ENCODE measurements around the gene OPN1LW. TPM values are rescaled to one million over a fixed set of nuclear protein-coding genes. Genes with fewer than 3 reads are reported as not detected.

Gene OPN1LW
- total RNA-seq, 2 donors from 2014 or later, result not detected

- Histone ChIP-seq H3K4me1 (ENCODE audit: control insufficient read depth in 1 of 2, low read depth in 2 of 2) (no peaks in the 10 kb centered on the region), H3K36me3 (no peaks in the 10 kb centered on the region), H3K27ac (no peak overlapping the region), H3K27me3 (replicated peaks; ENCODE audit: insufficient read depth) (no peaks in the 10 kb centered on the region), H3K9me3 (no peaks in the 10 kb centered on the region), H3K4me3 (no peak overlapping the region)
- ATAC-seq (ENCODE audit: insufficient number of reproducible peaks, low FRiP score, low read depth) (no peak), DNase-seq (ENCODE audit: low spot score) (no peak)
- TF ChIP-seq, protein P1, sequence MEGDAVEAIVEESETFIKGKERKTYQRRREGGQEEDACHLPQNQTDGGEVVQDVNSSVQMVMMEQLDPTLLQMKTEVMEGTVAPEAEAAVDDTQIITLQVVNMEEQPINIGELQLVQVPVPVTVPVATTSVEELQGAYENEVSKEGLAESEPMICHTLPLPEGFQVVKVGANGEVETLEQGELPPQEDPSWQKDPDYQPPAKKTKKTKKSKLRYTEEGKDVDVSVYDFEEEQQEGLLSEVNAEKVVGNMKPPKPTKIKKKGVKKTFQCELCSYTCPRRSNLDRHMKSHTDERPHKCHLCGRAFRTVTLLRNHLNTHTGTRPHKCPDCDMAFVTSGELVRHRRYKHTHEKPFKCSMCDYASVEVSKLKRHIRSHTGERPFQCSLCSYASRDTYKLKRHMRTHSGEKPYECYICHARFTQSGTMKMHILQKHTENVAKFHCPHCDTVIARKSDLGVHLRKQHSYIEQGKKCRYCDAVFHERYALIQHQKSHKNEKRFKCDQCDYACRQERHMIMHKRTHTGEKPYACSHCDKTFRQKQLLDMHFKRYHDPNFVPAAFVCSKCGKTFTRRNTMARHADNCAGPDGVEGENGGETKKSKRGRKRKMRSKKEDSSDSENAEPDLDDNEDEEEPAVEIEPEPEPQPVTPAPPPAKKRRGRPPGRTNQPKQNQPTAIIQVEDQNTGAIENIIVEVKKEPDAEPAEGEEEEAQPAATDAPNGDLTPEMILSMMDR (IDR thresholded peaks at IDR 0.05), result no peak
Measured at GRCh38 chrX:154116426-154117211, 27.4 kb upstream of the OPN1LW start.

DNA sequence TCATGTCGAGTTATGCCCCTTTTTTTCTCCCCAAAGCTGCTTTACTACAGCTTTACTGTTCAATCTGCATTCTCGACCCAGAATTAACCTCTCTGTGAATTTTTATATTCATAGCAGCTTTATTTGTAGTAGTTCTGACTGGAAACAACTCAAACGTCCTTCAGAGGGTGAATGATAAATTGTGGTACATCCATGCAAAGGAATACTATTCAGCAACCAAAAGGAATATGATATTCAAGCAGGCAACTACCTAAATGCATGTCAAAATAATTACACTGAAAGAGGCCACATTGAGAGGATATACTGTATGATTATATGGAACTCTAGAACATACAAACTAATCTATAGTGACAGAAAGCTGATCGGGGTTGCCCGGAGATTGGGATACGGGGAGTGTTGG is 26.5 kb upstream of the OPN1LW start:
- Histone ChIP-seq H3K36me3 (no peaks in the 10 kb centered on the region), H3K27me3 (replicated peaks; ENCODE audit: insufficient read depth) (no peaks in the 10 kb centered on the region), H3K4me1 (ENCODE audit: control insufficient read depth in 1 of 2, low read depth in 2 of 2) (no peaks in the 10 kb centered on the region), H3K4me3 (no peak overlapping the region), H3K9me3 (no peaks in the 10 kb centered on the region), H3K27ac (no peak overlapping the region)
- DNase-seq (ENCODE audit: low spot score), result no peak
- no peak for ATAC-seq (ENCODE audit: insufficient number of reproducible peaks, low FRiP score, low read depth)
- TF ChIP-seq, protein P1 (IDR thresholded peaks at IDR 0.05), result no peak

- Histone ChIP-seq H3K27me3 (replicated peaks; ENCODE audit: insufficient read depth) (no peaks in the 10 kb centered on the region), H3K36me3 (no peaks in the 10 kb centered on the region), H3K4me3 (no peak overlapping the region), H3K4me1 (ENCODE audit: control insufficient read depth in 1 of 2, low read depth in 2 of 2) (no peaks in the 10 kb centered on the region), H3K27ac (no peak overlapping the region), H3K9me3 (no peaks in the 10 kb centered on the region)
- DNase-seq (ENCODE audit: low spot score) (no peak), ATAC-seq (ENCODE audit: insufficient number of reproducible peaks, low FRiP score, low read depth) (no peak)
- TF ChIP-seq, protein P1 (IDR thresholded peaks at IDR 0.05), result no peak
Measured at GRCh38 chrX:154120567-154120966, 23.5 kb upstream of the OPN1LW start.

GRCh38 chrX:154121207-154121606 is 22.8 kb upstream of the OPN1LW start:
- H3K27me3 ChIP-seq (replicated peaks; ENCODE audit: insufficient read depth), result no peaks in the 10 kb centered on the region
- TF ChIP-seq, protein P1 (IDR thresholded peaks at IDR 0.05), result no peak
- no peaks in the 10 kb centered on the region for H3K4me1 ChIP-seq (ENCODE audit: control insufficient read depth in 1 of 2, low read depth in 2 of 2)
- H3K9me3 ChIP-seq, result no peaks in the 10 kb centered on the region
- no peak overlapping the region for H3K4me3 ChIP-seq
- no peak for ATAC-seq (ENCODE audit: insufficient number of reproducible peaks, low FRiP score, low read depth)
- DNase-seq (ENCODE audit: low spot score), result no peak
- H3K36me3 ChIP-seq, result no peaks in the 10 kb centered on the region
- no peak overlapping the region for H3K27ac ChIP-seq

DNA sequence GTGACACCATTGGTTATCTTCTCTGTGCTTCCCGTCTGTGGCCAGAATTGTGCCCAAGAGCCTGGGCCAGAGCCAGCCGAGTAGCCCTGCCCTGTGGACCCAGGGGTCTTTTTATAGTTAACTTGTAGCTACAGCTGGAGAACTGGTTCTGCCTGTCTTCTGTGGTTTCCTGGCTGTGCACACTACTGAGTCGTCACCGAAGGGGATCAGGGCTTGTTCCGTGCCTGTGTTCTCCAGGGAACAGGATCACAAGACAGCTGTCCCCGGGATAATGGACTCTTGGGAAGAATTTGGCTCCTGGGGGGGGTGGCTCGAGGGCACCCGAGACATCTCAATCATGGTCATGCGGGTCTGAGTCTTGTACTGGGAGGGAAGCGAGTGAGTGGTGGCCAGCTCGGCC is 22.1 kb upstream of the OPN1LW start:
- DNase-seq (ENCODE audit: low spot score), result no peak
- Histone ChIP-seq H3K9me3 (no peaks in the 10 kb centered on the region), H3K4me1 (ENCODE audit: control insufficient read depth in 1 of 2, low read depth in 2 of 2) (no peaks in the 10 kb centered on the region), H3K4me3 (no peak overlapping the region), H3K36me3 (no peaks in the 10 kb centered on the region), H3K27ac (no peak overlapping the region), H3K27me3 (replicated peaks; ENCODE audit: insufficient read depth) (no peaks in the 10 kb centered on the region)
- ATAC-seq (ENCODE audit: insufficient number of reproducible peaks, low FRiP score, low read depth), result no peak
- TF ChIP-seq, protein P1 (IDR thresholded peaks at IDR 0.05), result no peak
